CD4-positive, alpha-beta T cell treated with Interferon gamma for 1 hour (primary cell): ENCODE measurements around the gene BNC1.
"Not testable (repeated sequence)": the region's sequence is repeated elsewhere in the genome, so short reads cannot be mapped to it uniquely, and the experiment has no call there.

Source experiments
- DNase-seq: peaks from one replicate; pipeline ENCODE4 v3.0.0-alpha.2; 2020

Gene BNC1

DNA sequence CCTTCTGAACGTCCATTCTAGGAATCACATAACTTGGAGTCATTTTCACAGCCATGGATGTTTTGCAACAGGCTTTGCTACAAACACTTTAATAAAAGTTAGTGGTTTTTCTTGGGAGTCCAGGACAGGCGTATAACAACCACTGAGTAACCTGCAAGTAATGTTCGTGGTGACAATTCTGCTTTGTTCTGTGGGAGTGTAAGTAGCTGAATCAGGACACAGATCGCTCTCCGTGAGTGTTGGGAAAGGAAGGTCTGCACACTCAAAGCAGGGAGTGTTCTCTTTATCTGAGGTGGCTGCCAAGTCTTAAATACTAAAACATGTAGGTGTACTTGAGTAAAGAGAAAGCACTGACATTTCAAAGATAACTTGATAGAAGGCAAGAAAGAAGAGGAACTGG is 7.9 kb upstream of the BNC1 start:
- no peak for DNase-seq

DNA sequence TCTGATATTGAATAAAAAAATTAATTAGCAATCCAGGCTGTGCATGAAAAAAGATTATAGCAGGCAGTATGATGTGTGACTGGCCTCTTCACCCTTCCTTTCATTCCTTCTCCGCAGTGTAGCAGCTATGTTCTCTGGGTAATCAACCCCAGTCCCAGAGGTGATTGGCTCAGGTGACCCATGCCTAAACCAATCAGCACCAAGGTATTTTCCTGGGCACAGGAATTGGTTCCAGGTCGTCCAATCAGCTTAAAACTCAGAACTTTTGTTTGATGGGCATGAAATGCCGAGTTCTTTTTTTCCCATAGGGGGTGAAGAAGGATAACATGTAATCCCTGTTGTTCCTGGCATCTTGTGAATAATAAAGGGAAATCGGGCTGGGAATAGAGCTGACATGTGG is 5.8 kb upstream of the BNC1 start:
- DNase-seq, result no peak

DNA sequence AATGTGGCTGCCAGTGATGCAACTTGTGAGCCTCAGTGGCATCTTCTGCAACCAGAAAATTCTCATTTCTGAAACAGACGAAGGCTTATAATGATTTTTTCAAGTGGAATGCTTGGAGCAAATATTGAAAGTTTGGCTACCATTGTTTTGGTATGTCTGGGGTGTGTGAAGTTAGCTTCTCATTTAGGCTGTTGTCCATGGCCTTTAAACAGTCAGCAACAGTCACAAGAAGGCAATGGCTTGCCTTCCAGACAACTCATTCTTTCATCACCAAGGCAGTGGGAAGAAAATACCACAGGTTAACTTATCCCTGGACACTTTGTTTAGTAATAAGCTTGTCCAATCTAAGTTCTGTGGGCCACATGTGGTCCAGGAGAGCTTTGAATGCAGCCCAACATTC is 4.7 kb upstream of the BNC1 start:
- DNase-seq, result no peak

DNA sequence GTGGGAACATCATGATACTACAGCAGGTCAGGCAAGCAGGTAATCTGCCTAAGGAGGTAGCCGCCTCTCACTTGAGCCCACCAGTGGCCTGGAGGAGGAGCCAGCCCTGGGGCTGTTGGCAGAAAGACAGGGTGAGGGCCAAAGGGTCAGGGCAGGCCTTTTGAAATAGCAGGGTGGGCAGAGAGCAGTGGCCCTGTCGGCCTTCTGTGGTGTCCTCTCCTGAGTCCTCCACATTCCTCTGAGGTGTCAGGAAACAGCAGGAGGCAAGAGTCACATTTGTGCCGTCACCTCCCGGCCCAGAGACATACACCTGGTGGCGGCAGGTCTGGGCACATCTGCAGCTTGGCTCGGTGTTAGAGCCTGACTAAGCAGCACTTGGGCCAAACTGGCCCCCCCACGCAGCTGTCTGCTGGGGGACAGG is 3.9 kb upstream of the BNC1 start:
- no peak for DNase-seq

DNA sequence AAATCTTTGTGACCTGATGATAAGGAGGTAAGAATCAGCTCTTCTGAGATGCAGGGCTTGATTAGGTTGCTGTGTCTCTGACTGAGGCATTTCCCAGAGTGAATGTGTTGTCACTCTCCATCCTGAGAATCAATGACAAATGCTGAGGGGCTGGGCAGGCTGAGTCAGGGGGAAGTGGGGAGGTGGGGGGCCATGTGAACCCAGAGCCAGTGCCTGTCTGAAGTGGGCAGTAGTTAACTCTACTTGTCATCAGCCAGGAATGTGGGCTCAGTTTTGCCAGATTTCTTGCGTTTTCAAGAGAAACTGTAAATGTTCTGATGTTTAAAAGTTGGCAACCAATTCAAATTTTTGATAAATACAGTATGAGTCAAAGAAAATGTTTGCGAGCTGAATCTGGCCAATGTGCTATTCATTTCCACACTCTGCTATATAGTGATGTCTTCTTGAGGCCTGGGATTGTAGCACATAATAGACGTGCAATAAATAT is 3.1 kb upstream of the BNC1 start:
- no peak for DNase-seq

DNA sequence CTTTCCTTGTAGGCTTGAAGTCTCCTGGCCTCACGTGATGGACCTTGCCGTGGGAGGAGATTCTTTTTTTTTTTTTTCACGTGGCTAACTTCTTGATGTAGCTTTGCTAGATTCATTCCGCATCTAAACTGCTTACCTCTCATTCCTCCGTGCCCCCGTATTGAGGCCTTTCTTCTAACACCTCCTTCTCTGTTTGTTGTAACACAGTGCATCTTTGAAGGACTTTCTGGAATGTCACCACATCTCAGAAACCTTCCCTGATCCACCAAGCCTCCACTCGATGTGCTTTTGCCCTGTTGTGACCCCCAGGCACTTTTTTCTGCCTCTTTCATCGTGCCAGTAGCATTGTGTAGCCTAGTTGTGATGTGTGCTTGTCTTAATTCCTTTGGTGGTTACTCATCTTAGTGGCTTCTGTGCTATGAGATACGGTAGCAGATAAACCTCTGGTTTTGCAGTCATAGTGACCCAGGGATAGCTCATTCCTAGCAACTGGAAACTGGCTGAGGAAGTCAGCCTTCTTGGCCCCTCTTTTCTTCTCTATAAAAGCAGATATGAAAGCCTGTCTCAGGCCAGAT is 1.6 kb upstream of the BNC1 start:
- DNase-seq, result no peak

DNA sequence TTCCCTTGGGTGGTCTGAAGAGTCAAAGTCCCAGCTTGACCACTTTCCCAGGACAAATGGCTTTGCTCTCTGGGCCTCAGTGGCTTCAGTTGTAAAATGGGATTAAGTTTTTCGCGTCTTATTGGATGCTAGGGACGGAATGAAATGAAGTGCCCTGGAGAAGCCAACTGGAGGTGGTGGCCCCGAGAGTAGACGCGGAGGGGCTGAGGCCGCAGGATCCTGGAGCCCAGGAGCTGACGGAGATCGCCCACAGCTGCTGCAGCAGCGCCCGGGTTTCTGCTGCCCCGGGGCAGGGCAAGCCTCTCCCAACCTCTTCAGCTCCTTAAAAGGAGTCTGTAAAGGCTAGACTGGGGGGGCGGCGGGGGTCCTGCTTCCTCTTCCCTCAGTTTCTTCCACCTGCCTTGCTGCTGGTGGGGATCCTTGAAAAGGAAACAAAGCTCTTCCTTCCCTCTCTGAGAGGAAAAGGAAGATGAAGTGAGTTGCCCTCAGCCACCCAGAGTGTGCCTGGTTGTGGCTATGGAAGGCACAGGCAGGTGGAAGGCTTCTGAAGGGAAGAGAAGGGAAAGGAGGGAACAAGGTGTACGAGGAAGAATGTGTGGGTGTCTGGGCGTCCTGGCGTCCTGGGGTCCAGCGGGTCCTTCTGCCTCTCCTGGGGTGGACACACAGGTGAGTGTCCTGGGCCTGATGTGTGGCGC is 967 bp upstream of the BNC1 start:
- DNase-seq, result no peak

DNA sequence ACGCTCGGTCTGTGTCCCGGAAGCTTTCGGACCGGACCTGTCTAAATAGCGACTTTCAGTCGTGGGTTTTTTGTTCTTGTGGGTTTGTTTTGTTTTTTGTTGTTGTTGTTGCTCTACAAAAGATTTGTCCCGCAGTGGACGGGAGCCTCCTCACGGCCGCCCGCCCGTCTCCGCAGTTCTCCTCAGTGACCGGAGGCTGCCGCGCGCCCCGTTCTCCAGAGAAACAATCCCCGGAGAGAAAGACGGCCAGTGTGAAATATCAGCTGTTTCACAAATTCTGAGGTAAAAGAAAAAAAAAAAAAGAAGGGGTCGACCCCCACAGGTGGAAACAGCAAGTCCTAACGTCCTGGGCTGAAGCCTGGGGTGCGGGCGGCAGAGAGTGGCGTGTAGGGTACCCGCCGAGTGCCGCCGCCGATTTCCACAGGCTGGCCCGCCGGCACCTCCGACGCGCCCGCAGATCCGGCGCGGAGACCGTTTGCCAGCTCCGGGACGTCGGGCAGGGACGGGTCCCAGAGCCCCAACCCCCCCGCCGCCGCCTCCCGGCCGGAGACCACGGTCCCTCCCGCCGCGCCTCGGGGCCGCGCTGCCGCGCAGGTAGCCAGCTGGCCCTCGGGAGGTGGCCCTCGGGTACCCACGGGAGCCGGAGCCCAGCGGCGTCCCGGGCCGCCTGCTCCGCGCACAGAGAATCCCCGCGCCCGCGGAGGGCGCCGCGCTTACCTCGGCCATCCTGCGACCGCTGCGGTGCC is 478 bp downstream of the BNC1 start:
- no peak for DNase-seq

DNA sequence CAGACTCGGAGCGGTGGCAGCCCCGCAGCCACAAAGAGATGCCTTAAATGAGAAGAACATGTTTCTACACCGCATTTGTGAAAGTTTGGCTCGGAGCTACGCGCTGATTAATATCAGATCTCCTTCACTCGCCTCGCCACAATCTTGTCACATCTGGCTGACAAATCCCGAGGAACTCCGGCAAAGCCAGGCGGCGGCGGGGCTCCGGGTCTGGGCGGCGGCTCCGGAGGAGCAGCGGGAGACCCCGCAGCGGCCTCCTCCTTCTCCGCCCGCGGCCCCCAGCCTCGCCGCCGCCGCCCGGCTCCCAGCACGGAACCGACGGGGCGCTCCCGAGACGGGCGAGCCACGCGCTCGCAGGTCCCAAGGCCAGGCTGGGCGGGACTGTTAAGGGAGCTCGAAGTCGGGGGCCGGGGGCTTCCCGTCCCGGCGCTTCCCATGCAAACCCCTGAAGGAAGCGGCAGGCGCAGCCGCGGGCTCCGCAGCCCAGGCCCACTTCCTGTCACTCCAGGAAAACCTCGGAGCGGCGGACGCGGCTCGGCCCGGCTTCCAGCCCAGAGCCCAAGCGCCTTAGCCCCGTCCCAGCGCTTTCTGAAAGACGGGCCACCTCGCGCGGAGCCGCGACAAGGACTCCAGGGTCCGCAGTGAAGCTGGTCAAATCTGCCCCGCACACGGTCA is 1.2 kb downstream of the BNC1 start:
- DNase-seq, result no peak

DNA sequence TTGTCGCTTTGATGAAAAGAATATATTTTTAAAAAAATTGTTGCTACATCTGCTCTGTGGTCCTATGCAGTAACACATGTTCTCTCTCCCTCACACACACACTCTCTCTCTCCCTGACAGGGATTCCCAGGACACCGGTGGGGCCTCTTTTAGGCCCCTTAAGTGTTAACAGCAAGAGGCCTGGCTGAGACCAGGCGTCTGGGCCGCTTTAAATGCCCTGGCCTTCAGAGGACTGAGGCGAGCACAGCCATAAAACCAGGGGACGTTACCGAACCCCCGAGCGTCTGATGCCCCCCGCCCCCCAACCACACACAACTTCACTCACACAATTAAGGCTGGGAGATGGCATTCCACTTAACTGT is 1.7 kb downstream of the BNC1 start:
- no peak for DNase-seq

DNA sequence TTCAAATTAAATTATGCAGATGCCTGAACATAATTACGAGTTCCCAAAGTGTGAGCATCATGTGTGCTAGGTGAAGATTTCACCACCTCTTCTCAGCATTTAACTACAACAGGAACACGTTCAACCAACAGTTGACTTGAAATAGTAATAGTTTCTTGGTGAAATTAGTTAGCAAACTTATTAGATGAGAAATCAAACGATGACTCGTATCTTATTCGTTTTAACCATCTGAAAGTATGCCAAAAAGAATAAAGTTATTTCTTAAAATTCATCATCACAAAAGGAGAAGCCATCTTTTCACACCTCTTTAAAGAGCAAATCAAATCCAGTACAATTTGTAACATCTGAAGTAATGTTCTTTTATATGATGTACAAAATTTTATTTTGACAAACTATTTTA is 2.3 kb downstream of the BNC1 start:
- no peak for DNase-seq

DNA sequence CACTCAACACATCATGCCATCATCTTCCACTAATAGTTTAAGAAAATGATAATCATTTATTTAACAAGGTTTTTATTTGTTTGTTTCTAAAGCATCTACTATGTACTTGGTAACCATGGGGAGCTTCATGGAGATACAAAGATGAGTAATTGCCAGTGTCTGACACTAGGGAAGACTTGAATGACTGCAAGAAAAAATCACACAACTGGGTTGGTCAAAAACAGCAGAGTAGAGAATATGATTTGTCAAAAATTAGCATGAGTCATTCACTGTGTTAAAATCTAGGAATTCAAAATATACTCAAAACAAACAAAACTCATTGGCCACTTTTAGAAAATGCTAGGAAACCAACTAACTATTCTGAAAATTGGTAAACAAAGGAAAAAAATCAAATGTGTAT is 6.3 kb downstream of the BNC1 start:
- no peak for DNase-seq

DNA sequence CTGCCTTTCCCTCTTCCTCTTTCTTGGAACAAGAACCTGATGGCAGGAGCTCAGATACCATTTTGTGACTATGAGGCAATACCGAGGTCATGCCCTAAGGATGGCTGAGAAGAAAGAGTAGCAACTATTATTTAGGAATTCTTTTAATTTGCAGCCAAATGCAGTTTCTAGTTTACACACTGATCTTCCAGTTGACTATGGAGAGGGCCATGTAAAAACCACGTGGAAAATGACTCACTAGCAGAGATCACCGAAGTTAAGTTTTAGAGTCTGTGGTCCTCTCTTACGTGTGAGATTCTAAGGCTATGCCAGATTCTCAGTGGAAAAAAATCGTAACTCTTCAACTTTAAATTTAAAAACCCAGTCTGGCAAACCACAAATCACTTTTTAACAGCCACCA is 7.8 kb downstream of the BNC1 start:
- no peak for DNase-seq

DNA sequence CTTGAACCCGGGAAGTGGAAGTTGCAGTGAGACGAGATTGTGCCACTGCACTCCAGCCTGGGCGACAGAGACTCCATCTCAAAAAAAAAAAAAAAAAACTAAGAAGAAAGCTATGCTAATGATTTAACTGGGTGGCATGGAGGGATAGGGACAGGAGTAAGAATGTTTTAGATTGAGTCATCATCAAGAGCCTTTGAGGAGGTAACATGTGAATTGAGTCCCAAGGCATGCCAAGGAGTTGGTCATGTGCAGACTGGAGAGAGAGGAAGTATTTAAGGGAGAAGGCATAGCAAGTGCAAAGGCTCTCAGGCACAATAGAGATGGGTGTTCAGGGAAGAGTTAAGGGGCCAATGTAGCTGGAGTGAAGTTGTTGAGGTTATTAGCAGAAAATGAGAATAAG is 9.1 kb downstream of the BNC1 start:
- DNase-seq, result no peak

DNA sequence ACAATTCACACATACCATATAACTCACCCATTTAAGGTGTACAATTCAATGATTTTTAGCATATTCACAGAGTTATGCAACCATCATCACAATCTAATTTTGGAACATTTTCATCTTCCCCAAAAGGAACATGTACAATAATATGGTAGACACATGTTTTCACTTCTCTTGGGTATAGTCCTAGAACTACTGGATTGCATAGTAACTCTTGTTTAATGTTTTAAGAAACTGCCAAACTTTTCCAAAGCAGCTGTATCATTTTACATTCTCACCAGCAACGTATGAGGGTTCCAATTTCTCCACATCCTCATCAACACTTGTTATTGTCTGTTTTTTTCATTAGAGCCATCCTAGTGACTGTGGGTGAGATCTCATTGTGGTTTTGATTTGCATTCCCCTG is 14.3 kb downstream of the BNC1 start:
- DNase-seq, result no peak

DNA sequence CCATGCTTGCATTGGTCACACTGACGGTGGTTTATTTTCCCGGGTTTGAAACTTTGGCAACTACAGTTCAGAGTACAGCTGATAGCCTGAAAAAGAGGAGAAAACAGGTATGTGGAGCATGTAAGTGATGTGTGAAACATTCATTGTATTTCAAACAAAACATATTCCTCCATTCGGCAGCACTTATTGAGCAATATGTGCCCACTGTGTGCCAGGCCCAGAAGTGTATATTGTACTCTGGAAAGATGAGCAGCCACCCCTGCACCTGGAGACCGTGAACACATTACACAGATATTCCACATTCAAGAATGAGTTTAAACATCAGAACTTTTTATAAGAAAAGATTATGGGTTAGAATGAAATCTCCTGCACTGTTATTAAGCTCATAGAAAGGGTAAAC is 16.3 kb downstream of the BNC1 start:
- no peak for DNase-seq

DNA sequence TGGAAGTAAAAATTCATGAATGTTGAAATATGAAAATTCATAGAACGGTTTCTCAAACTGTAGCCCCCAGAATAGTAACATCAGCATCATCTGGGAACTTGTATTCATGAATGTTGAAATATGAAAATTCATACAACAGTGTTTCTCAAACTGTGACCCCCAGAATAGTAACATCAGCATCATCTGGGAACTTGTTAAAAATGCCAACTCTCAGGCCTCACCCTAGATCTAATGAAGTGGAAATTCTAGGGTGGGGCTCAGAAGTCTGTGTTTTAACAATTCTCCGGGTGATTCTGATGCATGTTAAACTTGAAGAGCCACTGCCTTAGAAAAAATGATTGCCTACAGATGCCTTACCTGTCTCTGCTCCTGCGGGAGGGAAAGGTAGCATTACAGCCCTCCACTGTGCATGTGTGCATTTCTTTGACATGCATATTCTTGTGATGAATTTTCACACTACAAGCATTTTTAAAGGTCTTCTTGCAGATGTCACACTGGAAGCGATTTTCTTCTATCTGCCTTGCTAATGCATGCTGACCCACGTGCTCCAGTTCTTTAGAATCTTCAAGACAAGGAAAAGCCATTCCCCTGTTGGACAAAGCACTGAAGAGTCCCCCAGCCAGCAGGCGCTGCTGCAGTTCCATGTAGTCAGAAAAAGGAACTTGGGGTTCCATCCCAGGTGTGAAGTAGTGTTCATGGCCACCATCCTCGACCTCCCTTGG is 21.7 kb downstream of the BNC1 start:
- no peak for DNase-seq

DNA sequence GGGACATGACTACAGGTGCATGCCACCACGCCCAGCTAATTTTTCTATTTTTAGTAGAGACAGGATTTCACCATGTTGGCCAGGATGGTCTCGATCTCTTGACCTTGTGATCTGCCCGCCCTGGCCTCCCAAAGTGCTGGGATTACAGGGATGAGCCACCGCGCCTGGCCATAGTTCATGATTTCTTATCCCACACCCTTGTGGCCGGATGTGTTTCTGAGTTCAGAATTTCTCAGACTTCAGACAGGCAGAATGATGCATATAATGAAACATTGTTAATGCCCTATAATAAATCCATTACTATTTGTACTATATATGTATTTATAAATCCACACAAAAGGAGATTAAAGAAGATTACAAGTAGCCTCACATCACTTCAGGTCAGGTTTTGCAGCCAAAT is 22.3 kb downstream of the BNC1 start:
- DNase-seq, result not testable (repeated sequence)

DNA sequence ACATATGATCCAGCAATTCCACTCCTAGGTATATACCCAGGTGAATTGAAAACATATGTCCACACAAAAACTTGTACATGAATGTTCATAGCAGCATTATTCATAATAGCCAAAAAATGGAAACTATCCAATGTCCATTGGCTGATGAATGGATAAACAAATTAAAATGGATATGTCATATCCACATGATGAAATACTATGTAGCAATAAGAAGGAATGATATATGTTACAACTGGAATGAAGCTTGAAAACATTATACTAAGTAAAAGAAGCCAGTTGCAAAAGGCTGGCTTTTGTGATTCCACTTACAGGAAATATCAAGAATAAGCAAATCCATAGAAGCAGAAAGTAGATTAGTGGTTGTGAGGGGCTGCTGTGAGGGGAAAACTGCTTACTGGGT is 33.7 kb downstream of the BNC1 start:
- no peak for DNase-seq

DNA sequence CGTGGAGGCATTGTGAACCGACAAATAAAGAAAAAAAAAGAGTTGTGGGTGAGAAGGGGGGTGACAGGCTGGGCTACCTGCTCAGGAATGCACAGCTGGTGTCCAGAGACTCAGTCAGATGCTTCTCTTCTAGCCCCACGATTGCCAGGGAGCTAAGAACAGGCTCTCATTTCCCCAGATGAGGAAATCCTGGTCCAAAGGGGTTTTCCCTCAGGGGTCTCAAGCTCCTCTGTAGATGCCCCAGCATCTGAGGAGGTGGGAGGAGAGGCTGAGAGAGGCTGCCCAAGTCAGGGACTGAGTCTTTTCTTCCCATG is 35.5 kb downstream of the BNC1 start:
- no peak for DNase-seq

DNA sequence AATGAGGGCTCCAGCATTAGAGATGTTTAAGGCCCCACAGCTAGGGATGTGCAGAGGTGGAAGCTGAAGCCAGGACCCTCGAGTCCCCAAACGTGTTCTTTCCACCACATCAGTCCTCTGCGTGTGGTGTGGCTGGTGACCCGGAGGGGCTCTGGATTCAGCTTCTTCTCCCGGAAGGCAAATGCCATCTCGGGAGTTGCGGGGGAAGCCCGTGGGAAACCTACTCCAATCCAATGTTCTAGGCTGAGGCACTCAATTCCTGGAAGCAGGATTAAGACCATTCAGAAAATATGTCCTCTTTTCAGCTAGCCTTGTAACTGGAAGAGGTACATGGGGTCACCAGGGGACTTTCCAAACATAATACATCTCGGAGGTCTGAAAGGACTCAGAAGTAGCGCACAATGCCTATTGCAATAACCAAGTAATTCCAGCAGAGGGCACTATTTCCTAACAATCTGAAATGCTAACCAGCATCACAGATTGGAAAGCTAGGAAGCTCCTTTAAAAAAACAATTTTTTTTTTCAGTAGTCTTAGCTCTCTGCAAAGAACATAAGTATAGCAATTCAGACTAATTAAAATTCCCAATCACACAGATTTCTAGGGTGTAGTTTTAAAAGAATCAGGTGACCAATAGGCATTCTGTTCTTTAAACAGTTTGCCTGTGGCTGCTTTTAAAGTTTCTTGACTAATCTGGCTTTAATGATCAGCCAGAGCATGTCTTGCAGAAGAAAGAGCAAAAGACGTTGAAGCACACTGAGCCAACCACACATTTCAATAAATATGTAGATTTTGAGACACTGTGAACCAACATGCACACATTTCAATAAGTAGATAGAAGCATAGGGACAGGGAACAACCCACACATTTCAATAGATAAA is 36.1 kb downstream of the BNC1 start:
- DNase-seq, result no peak

DNA sequence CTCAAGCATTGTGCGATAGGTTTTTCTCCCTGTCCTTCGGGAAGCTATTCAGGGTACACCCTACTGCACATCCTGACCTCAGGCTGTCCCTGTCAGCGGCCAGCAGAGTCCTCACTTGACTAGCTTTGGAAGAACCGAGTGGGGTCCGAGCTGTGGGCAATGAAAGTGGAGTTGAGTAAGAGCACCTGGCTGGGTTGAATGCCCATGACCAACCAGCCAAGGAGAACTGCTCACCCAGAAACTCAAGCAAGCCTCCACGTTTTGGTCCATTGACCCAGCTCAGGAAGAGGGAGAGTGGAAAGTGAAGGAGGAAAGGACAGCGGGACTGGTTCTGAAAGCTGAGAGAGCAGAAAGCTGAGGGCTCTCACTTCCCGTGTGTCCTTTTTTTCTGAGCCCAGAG is 40.8 kb downstream of the BNC1 start:
- DNase-seq, result no peak
